Vagina (tissue), 2 donors: ENCODE measurements around the gene RPUSD3.

Source experiments
- CTCF ChIP-seq, 3 experiments: fragments of 450-650 bp in 2 of 3; fragments of 200-600 bp in 1 of 3; sonication (generic) in 1 of 3; IDR thresholded peaks; one replicate each; pipeline ENCODE4 v1.5.1; 2017 to 2019; ENCODE audit warnings: antibody characterized with exemption in 3 of 3, mild to moderate bottlenecking in 2 of 3, moderate library complexity in 2 of 3
- POLR2A ChIP-seq, 2 donors: fragments of 450-650 bp; IDR thresholded peaks; one replicate each; pipeline ENCODE4 v1.6.1; 2017; ENCODE audit warnings: antibody characterized with exemption in 2 of 2, mild to moderate bottlenecking in 2 of 2, moderate library complexity in 2 of 2
- POLR2AphosphoS5 ChIP-seq, 2 donors: sonication (generic); formaldehyde crosslinking; IDR thresholded peaks; one replicate each; pipeline ENCODE4 v1.9.0; 2017; ENCODE audit warnings: antibody characterized with exemption in 2 of 2, mild to moderate bottlenecking in 2 of 2, low read depth in 1 of 2; ENCODE audit not compliant: insufficient read depth in 1 of 2

- TF ChIP-seq POLR2AphosphoS5 (IDR thresholded peaks at IDR 0.05; ENCODE audit: insufficient read depth in 1 of 2, low read depth in 1 of 2) (no peak), POLR2A (IDR thresholded peaks at IDR 0.05) (no peak), CTCF (IDR thresholded peaks at IDR 0.05) (no peak)
These were observed 34.9 kb upstream of the RPUSD3 start for GRCh38 chr3:9878700-9879099.
